ENCODE measurements around the gene DOCK3.
"Not testable (repeated sequence)": the region's sequence is repeated elsewhere in the genome, so short reads cannot be mapped to it uniquely, and the experiment has no call there.

Gene DOCK3

GRCh38 chr3:51270559-51270958 lies 595.8 kb downstream of the DOCK3 start:
- no peak for DNase-seq

- DNase-seq, result peak in 1 of 2 donors; percentile 3
Observed at GRCh38 chr3:51271172-51271571, 596.4 kb downstream of the DOCK3 start.

GRCh38 chr3:51274052-51274451 lies 599.3 kb downstream of the DOCK3 start:
- DNase-seq, result no peak

GRCh38 chr3:51275111-51275805 lies 600.5 kb downstream of the DOCK3 start:
- DNase-seq, result no peak

GRCh38 chr3:51276046-51276445 lies 601.3 kb downstream of the DOCK3 start:
- DNase-seq, result peak in 1 of 2 donors; percentile 14

GRCh38 chr3:51279448-51279847 lies 604.7 kb downstream of the DOCK3 start:
- no peak for DNase-seq

GRCh38 chr3:51280176-51280575 lies 605.4 kb downstream of the DOCK3 start:
- DNase-seq, result no peak

- DNase-seq, result no peak
Observed at GRCh38 chr3:51282931-51283330, 608.2 kb downstream of the DOCK3 start.

GRCh38 chr3:51283421-51283820 lies 608.7 kb downstream of the DOCK3 start:
- DNase-seq, result no peak

GRCh38 chr3:51295625-51296024 lies 620.9 kb downstream of the DOCK3 start:
- no peak for DNase-seq

GRCh38 chr3:51297333-51297732 lies 622.6 kb downstream of the DOCK3 start:
- no peak for DNase-seq

GRCh38 chr3:51304230-51304629 lies 629.5 kb downstream of the DOCK3 start:
- DNase-seq, result no peak

GRCh38 chr3:51306093-51306492 lies 631.4 kb downstream of the DOCK3 start:
- DNase-seq, result no peak

- no peak for DNase-seq
Observed at GRCh38 chr3:51307458-51307857, 632.7 kb downstream of the DOCK3 start.

- not testable (repeated sequence) for DNase-seq
Observed at GRCh38 chr3:51307945-51308607, 633.3 kb downstream of the DOCK3 start.

- DNase-seq, result peak in 1 of 2 donors; percentile 45
Observed at GRCh38 chr3:51311055-51311454, 636.3 kb downstream of the DOCK3 start.

- no peak for DNase-seq
Observed at GRCh38 chr3:51328206-51328605, 653.5 kb downstream of the DOCK3 start.

GRCh38 chr3:51330046-51330445 lies 655.3 kb downstream of the DOCK3 start:
- no peak for DNase-seq

GRCh38 chr3:51332156-51332555 lies 657.4 kb downstream of the DOCK3 start:
- DNase-seq, result no peak

GRCh38 chr3:51333021-51333420 lies 658.3 kb downstream of the DOCK3 start:
- no peak for DNase-seq

- no peak for DNase-seq
Observed at GRCh38 chr3:51336261-51336660, 661.5 kb downstream of the DOCK3 start.

GRCh38 chr3:51337666-51338065 lies 662.9 kb downstream of the DOCK3 start:
- DNase-seq, result no peak

- no peak for DNase-seq
Observed at GRCh38 chr3:51338632-51339031, 663.9 kb downstream of the DOCK3 start.

- no peak for DNase-seq
Observed at GRCh38 chr3:51340013-51340829, 665.5 kb downstream of the DOCK3 start.
